ENCODE results near the gene KRTAP10-9.

DNA sequence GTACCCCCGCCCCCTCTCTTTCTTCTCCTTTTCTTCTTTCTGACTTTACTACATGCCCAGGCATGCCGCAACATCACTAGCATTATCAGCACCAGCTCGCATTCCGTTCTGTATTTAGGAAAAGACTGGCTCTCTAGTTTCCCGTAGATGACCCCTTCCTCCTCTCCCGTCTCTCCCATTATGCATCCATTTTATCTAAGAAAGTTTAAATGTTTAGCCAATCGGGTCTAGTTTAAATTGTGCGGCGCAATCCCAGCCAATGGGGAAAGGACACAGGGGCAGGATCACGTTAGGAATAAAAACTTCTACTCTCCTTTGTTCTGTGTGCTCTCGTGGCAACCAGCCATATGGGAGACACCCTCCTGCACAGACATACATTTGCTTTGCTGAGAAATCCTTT, 28.8 kb upstream of the KRTAP10-9 start:
- TF ChIP-seq, protein P1, sequence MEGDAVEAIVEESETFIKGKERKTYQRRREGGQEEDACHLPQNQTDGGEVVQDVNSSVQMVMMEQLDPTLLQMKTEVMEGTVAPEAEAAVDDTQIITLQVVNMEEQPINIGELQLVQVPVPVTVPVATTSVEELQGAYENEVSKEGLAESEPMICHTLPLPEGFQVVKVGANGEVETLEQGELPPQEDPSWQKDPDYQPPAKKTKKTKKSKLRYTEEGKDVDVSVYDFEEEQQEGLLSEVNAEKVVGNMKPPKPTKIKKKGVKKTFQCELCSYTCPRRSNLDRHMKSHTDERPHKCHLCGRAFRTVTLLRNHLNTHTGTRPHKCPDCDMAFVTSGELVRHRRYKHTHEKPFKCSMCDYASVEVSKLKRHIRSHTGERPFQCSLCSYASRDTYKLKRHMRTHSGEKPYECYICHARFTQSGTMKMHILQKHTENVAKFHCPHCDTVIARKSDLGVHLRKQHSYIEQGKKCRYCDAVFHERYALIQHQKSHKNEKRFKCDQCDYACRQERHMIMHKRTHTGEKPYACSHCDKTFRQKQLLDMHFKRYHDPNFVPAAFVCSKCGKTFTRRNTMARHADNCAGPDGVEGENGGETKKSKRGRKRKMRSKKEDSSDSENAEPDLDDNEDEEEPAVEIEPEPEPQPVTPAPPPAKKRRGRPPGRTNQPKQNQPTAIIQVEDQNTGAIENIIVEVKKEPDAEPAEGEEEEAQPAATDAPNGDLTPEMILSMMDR (conservative IDR thresholded peaks at IDR 0.05; ENCODE audit: low read depth, low read length), result no peak
- no peak for TF ChIP-seq EZH2 (IDR thresholded peaks at IDR 0.05; ENCODE audit: borderline replicate concordance, low read depth, low read length, poor library complexity, severe bottlenecking)
